Measurements from ENCODE around the gene PALM2AKAP2.
"Not testable (repeated sequence)": the region's sequence is repeated elsewhere in the genome, so short reads cannot be mapped to it uniquely, and the experiment has no call there.

PALM2AKAP2 gene

GRCh38 chr9:109813829-109814228, 33.8 kb downstream of the PALM2AKAP2 start:
- no peak for DNase-seq (ENCODE audit: low read depth)
- H3K4me3 ChIP-seq (ENCODE audit: low read depth, low read length): no peak overlapping the region
- in situ Hi-C loops (cut with HindIII; ENCODE audit: low sequenced_read_pairs): no loop called here
- TF ChIP-seq CTCF (IDR thresholded peaks at IDR 0.05; ENCODE audit: low read depth, low read length, missing control alignments): no peak

- no peak for TF ChIP-seq CTCF (IDR thresholded peaks at IDR 0.05; ENCODE audit: low read depth, low read length, missing control alignments)
- in situ Hi-C loops (cut with HindIII; ENCODE audit: low sequenced_read_pairs): no loop called here
- no peak overlapping the region for H3K4me3 ChIP-seq (ENCODE audit: low read depth, low read length)
- DNase-seq (ENCODE audit: low read depth): no peak
Measured at GRCh38 chr9:109815366-109815947, 35.5 kb downstream of the PALM2AKAP2 start.

- H3K4me3 ChIP-seq (ENCODE audit: low read depth, low read length): no peak overlapping the region
- peak; percentile 93 for DNase-seq (ENCODE audit: low read depth)
- in situ Hi-C loops (cut with HindIII; ENCODE audit: low sequenced_read_pairs): no loop called here
- TF ChIP-seq CTCF (IDR thresholded peaks at IDR 0.05; ENCODE audit: low read depth, low read length, missing control alignments): no peak
Measured at GRCh38 chr9:109816490-109816889, 36.5 kb downstream of the PALM2AKAP2 start.

GRCh38 chr9:109817146-109817845, 37.3 kb downstream of the PALM2AKAP2 start:
- in situ Hi-C loops (cut with HindIII; ENCODE audit: low sequenced_read_pairs): no loop called here
- H3K4me3 ChIP-seq (ENCODE audit: low read depth, low read length): no peak overlapping the region
- no peak for DNase-seq (ENCODE audit: low read depth)
- TF ChIP-seq CTCF (IDR thresholded peaks at IDR 0.05; ENCODE audit: low read depth, low read length, missing control alignments): no peak

- no peak overlapping the region for H3K4me3 ChIP-seq (ENCODE audit: low read depth, low read length)
- TF ChIP-seq CTCF (IDR thresholded peaks at IDR 0.05; ENCODE audit: low read depth, low read length, missing control alignments): peak; percentile 68
- in situ Hi-C loops (cut with HindIII; ENCODE audit: low sequenced_read_pairs): no loop called here
- peak; percentile 97 for DNase-seq (ENCODE audit: low read depth)
Measured at GRCh38 chr9:109817846-109818472, 38.0 kb downstream of the PALM2AKAP2 start.

- no peak for DNase-seq (ENCODE audit: low read depth)
- in situ Hi-C loops (cut with HindIII; ENCODE audit: low sequenced_read_pairs): no loop called here
- H3K4me3 ChIP-seq (ENCODE audit: low read depth, low read length): no peak overlapping the region
- no peak for TF ChIP-seq CTCF (IDR thresholded peaks at IDR 0.05; ENCODE audit: low read depth, low read length, missing control alignments)
Measured at GRCh38 chr9:109821711-109822110, 41.7 kb downstream of the PALM2AKAP2 start.

- H3K4me3 ChIP-seq (ENCODE audit: low read depth, low read length); in situ Hi-C loops (cut with HindIII; ENCODE audit: low sequenced_read_pairs); DNase-seq (ENCODE audit: low read depth): not testable (repeated sequence)
Measured at GRCh38 chr9:109825383-109825782, 45.4 kb downstream of the PALM2AKAP2 start.
